ENCODE measurements around the gene NECTIN2. TPM values are rescaled to one million over a fixed set of nuclear protein-coding genes. Genes with fewer than 3 reads are reported as not detected.

The NECTIN2 gene
- polyA plus RNA-seq, 3 donors, result 5.6 to 18.2 (median 9.3) TPM

- no peak overlapping the region for H3K27ac Mint-ChIP-seq
- H3K9me3 Mint-ChIP-seq, result peaks cover 0 to 5% (median 0%) of the 10 kb centered on the region in 7 donors
Observed at GRCh38 chr19:44813841-44814470, 32.1 kb upstream of the NECTIN2 start.

DNA sequence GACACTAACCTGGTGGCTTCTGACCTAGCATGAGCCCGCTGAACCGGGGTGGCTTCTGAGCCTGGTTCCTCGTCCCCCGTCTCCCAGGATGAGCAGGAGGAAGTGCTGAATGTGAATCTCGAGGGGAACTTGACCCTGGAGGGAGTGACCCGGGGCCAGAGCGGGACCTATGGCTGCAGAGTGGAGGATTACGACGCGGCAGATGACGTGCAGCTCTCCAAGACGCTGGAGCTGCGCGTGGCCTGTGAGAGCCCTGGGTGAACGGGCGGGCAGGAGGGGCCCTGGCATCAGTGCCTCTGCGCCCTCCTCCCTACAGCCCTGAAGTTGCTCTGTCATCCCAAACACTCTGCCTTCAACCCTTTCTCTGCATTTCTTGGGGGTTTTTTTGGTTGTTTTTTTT lies 31.6 kb upstream of the NECTIN2 start:
- DNase-seq, result no peak
- intact Hi-C loops (cut with micrococcal nuclease), result no loop called here
- Histone ChIP-seq H3K4me1 (ENCODE audit: control insufficient read depth in 1 of 2, insufficient read depth in 2 of 2, low read length in 2 of 2) (peaks cover under 1% of the 10 kb centered on the region in 2 donors), H3K4me3 (replicated peaks in 1 of 3; ENCODE audit: low read depth in 2 of 3, low read length in 3 of 3) (no peak overlapping the region), H2AFZ (ENCODE audit: insufficient read depth, low read depth, low read length, poor library complexity, severe bottlenecking) (no peak overlapping the region), H3K79me2 (ENCODE audit: insufficient read depth, low read length) (no peaks in the 10 kb centered on the region), H4K20me1 (ENCODE audit: insufficient read depth, low read length) (no peaks in the 10 kb centered on the region), H3K4me2 (replicated peaks; ENCODE audit: extremely low read depth, low read length, poor library complexity, severe bottlenecking) (no peak overlapping the region), H3K9ac (ENCODE audit: insufficient read depth, low read length, poor library complexity, severe bottlenecking) (no peak overlapping the region), H3K27ac (ENCODE audit: low read depth in 1 of 2, low read length in 2 of 2) (no peak overlapping the region), H3K9me3 (replicated peaks in 1 of 2; ENCODE audit: control insufficient read depth in 1 of 2, insufficient read depth in 1 of 2, low read length in 2 of 2) (no peaks in the 10 kb centered on the region), H3K36me3 (replicated peaks in 1 of 2; ENCODE audit: control insufficient read depth in 1 of 2, insufficient read depth in 2 of 2, low read length in 2 of 2) (no peaks in the 10 kb centered on the region), H3K27me3 (ENCODE audit: control insufficient read depth in 2 of 2, insufficient read depth in 2 of 2, low read length in 2 of 2) (peaks cover 0 to 4% of the 10 kb centered on the region in 2 donors)
- WGBS (ENCODE audit: insufficient coverage), result 61% methylated on average over 12 of the region's 17 CpGs
- Mint-ChIP-seq H3K4me1 (peaks cover under 1% of the 10 kb centered on the region), H3K4me3 (no peak overlapping the region), H3K27ac (no peak overlapping the region), H3K27me3 (ENCODE audit: low read depth in 3 of 3) (peaks cover 9 to 14% (median 11%) of the 10 kb centered on the region in 3 donors), H3K9me3 (no peaks in the 10 kb centered on the region), H3K36me3 (no peaks in the 10 kb centered on the region)
- TF ChIP-seq, protein P1, sequence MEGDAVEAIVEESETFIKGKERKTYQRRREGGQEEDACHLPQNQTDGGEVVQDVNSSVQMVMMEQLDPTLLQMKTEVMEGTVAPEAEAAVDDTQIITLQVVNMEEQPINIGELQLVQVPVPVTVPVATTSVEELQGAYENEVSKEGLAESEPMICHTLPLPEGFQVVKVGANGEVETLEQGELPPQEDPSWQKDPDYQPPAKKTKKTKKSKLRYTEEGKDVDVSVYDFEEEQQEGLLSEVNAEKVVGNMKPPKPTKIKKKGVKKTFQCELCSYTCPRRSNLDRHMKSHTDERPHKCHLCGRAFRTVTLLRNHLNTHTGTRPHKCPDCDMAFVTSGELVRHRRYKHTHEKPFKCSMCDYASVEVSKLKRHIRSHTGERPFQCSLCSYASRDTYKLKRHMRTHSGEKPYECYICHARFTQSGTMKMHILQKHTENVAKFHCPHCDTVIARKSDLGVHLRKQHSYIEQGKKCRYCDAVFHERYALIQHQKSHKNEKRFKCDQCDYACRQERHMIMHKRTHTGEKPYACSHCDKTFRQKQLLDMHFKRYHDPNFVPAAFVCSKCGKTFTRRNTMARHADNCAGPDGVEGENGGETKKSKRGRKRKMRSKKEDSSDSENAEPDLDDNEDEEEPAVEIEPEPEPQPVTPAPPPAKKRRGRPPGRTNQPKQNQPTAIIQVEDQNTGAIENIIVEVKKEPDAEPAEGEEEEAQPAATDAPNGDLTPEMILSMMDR (IDR thresholded peaks at IDR 0.05), result no peak

More at GRCh38 chr19:44813841-44814470, 32.1 kb upstream of the NECTIN2 start:
- H3K9me3 ChIP-seq (replicated peaks in 1 of 2; ENCODE audit: control insufficient read depth in 1 of 2, insufficient read depth in 1 of 2, low read length in 2 of 2), result no peaks in the 10 kb centered on the region
- Mint-ChIP-seq H3K36me3 (no peaks in the 10 kb centered on the region), H3K4me3 (no peak overlapping the region), H3K4me1 (peaks cover 6% of the 10 kb centered on the region), H3K27me3 (ENCODE audit: low read depth in 3 of 3) (peaks cover 15 to 17% (median 15%) of the 10 kb centered on the region in 3 donors)
- H4K20me1 ChIP-seq (ENCODE audit: insufficient read depth, low read length), result no peaks in the 10 kb centered on the region
- H3K4me2 ChIP-seq (replicated peaks; ENCODE audit: extremely low read depth, low read length, poor library complexity, severe bottlenecking), result no peak overlapping the region
- H3K36me3 ChIP-seq (replicated peaks in 1 of 2; ENCODE audit: control insufficient read depth in 1 of 2, insufficient read depth in 2 of 2, low read length in 2 of 2), result no peaks in the 10 kb centered on the region
- H3K27me3 ChIP-seq (ENCODE audit: control insufficient read depth in 2 of 2, insufficient read depth in 2 of 2, low read length in 2 of 2), result peaks cover 3 to 9% of the 10 kb centered on the region in 2 donors
- no peak overlapping the region for H2AFZ ChIP-seq (ENCODE audit: insufficient read depth, low read depth, low read length, poor library complexity, severe bottlenecking)
- H3K27ac ChIP-seq (ENCODE audit: low read depth in 1 of 2, low read length in 2 of 2), result no peak overlapping the region
- DNase-seq, result no peak
- H3K4me1 ChIP-seq (ENCODE audit: control insufficient read depth in 1 of 2, insufficient read depth in 2 of 2, low read length in 2 of 2), result peaks cover 6% of the 10 kb centered on the region in 2 donors
- no peak overlapping the region for H3K4me3 ChIP-seq (replicated peaks in 1 of 3; ENCODE audit: low read depth in 2 of 3, low read length in 3 of 3)
- H3K9ac ChIP-seq (ENCODE audit: insufficient read depth, low read length, poor library complexity, severe bottlenecking), result no peak overlapping the region
- 98% methylated on average over 16 of the region's 16 CpGs for WGBS (ENCODE audit: insufficient coverage)
- TF ChIP-seq, protein P1 (IDR thresholded peaks at IDR 0.05), result no peak
- no peaks in the 10 kb centered on the region for H3K79me2 ChIP-seq (ENCODE audit: insufficient read depth, low read length)
- intact Hi-C loops (cut with micrococcal nuclease), result no loop called here

All from CD14-positive monocyte (primary cell).